Measurements from ENCODE around the gene NBPF8. TPM values are rescaled to one million over a fixed set of nuclear protein-coding genes. Genes with fewer than 3 reads are reported as not detected.
"Not testable (repeated sequence)": the region's sequence is repeated elsewhere in the genome, so short reads cannot be mapped to it uniquely, and the experiment has no call there.

NBPF8 gene
- total RNA-seq: 10 to 100 TPM in 5 of 8 experiments, 1 to 10 TPM in 3; 5.2 to 16.0 (median 11.0) TPM

GRCh38 chr1:120414911-120415480 is at the start of gene NBPF8:
NBPF8 (plus strand) TSS chr1:120415035; CDS start chr1:120436523, 21,488 bp downstream.
- WGBS, 10 experiments: no CpG with 5 or more reads among the region's 64 CpGs
- H3K27ac ChIP-seq; H3K4me1 ChIP-seq (replicated peaks in 1 of 2); in situ Hi-C loops (cut with MboI; ENCODE audit: low pct_unique_long_range_greater_than_20kb in 2 of 9, low sequenced_read_pairs in 9 of 9, unreplicated experiment in 9 of 9): not testable (repeated sequence)
- peak within 1 kb of the TSS; percentile 53 to 94 (median 76) for H3K4me3 ChIP-seq
- peak; percentile 95 to 99 (median 99) for ATAC-seq (replicated peaks in 6 of 8)

- H3K4me1 ChIP-seq (replicated peaks in 1 of 2); ATAC-seq (replicated peaks in 6 of 8); H3K27ac ChIP-seq; in situ Hi-C loops (cut with MboI; ENCODE audit: low pct_unique_long_range_greater_than_20kb in 2 of 9, low sequenced_read_pairs in 9 of 9, unreplicated experiment in 9 of 9); H3K4me3 ChIP-seq: not testable (repeated sequence)
- 80 to 93% methylated on average over 2 of the region's 6 CpGs; no CpG with 5 or more reads in 8 of the 10 experiments for WGBS, 10 experiments
These were observed 47.1 kb upstream of the NBPF8 start for GRCh38 chr1:120367709-120368108.

DNA sequence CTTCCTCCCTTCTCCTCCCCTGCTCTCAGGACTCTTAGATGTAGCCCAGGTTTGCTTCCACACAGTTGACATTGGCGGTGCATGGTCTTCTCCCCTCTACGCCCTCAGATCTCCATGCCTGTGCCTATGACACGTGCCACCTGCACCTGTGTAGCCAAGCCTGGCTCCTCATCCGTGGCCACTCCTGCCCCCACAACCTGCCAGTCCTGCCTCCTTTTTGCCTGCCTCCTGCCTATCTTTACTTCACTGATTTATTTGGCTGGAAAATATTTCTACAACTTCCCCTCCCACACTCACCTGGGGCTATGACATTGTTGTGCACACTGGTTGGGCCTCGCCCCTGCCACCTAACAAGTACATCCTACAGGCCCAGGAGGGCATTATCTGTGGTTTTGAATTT is 28.2 kb upstream of the NBPF8 start:
- 100% methylated on average over 2 of the region's 5 CpGs; no CpG with 5 or more reads in 9 of the 10 experiments for WGBS, 10 experiments
- H3K4me3 ChIP-seq; in situ Hi-C loops (cut with MboI; ENCODE audit: low pct_unique_long_range_greater_than_20kb in 2 of 9, low sequenced_read_pairs in 9 of 9, unreplicated experiment in 9 of 9); ATAC-seq (replicated peaks in 6 of 8); H3K4me1 ChIP-seq (replicated peaks in 1 of 2); H3K27ac ChIP-seq: not testable (repeated sequence)

GRCh38 chr1:120388597-120389126 is 26.2 kb upstream of the NBPF8 start:
- H3K4me3 ChIP-seq; in situ Hi-C loops (cut with MboI; ENCODE audit: low pct_unique_long_range_greater_than_20kb in 2 of 9, low sequenced_read_pairs in 9 of 9, unreplicated experiment in 9 of 9); H3K27ac ChIP-seq; ATAC-seq (replicated peaks in 6 of 8); H3K4me1 ChIP-seq (replicated peaks in 1 of 2): not testable (repeated sequence)
- whole genome bisulfite sequencing, 10 experiments: no CpG with 5 or more reads among the region's 29 CpGs

DNA sequence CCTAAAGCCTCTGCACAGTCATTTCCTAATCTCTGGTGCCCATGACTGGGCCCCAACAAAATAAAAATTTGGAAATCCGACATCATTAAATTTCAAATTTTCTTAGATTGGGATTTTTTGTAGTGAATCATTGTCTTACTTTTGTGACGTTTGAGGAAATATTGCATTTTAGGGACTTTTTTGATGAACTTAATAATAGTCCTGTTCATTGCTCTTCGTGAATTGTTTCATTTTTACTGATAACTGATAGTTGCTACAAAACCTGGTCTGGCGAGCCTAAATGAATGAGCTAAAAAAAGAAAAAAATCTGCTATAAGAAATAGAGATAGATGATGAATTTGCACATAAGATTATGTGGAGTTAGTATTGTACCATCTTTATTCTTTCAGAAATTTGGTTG is 23.5 kb upstream of the NBPF8 start:
- not testable (repeated sequence) for H3K4me3 ChIP-seq; ATAC-seq (replicated peaks in 6 of 8)

GRCh38 chr1:120393316-120394232 is 21.3 kb upstream of the NBPF8 start:
- no CpG with 5 or more reads among the region's 13 CpGs for WGBS, 10 experiments
- in situ Hi-C loops (cut with MboI; ENCODE audit: low pct_unique_long_range_greater_than_20kb in 2 of 9, low sequenced_read_pairs in 9 of 9, unreplicated experiment in 9 of 9); H3K4me3 ChIP-seq; H3K27ac ChIP-seq; H3K4me1 ChIP-seq (replicated peaks in 1 of 2): not testable (repeated sequence)
- peak in 7 of 8 experiments; percentile 21 to 72 (median 52) for ATAC-seq (replicated peaks in 6 of 8)

More for the DNA sequence above, 23.5 kb upstream of the NBPF8 start:
- WGBS, 10 experiments: 38 to 100% (median 80%) methylated on average over 1 to 3 of the region's 4 CpGs; no CpG with 5 or more reads in 3 of the 10 experiments
- H3K4me1 ChIP-seq (replicated peaks in 1 of 2); in situ Hi-C loops (cut with MboI; ENCODE audit: low pct_unique_long_range_greater_than_20kb in 2 of 9, low sequenced_read_pairs in 9 of 9, unreplicated experiment in 9 of 9); H3K27ac ChIP-seq: not testable (repeated sequence)

DNA sequence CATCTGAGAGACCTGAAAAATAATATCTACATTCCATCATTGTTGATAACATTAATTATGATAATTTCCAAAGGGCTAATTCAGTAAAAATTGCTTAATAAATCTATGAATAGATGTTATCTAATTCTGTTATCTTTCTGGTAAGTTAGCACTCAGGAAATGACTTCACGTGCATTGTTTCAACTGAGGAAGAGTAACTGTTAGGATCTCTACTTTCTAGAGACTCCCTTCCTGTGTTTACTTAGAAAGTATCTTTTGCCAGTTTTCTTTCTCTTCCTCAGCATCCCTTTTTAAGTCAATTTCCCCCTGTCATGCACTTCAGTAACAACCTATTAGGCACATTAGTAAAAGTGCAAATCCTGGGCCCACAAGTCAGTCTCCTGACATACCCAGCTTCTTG is 9.5 kb upstream of the NBPF8 start:
- H3K27ac ChIP-seq; H3K4me3 ChIP-seq; H3K4me1 ChIP-seq (replicated peaks in 1 of 2); ATAC-seq (replicated peaks in 6 of 8); in situ Hi-C loops (cut with MboI; ENCODE audit: low pct_unique_long_range_greater_than_20kb in 2 of 9, low sequenced_read_pairs in 9 of 9, unreplicated experiment in 9 of 9): not testable (repeated sequence)
- WGBS, 10 experiments: no CpG with 5 or more reads among the region's 1 CpG

GRCh38 chr1:120414451-120414850 is 384 bp upstream of the NBPF8 start:
- WGBS, 10 experiments: no CpG with 5 or more reads among the region's 16 CpGs
- H3K27ac ChIP-seq; ATAC-seq (replicated peaks in 6 of 8); in situ Hi-C loops (cut with MboI; ENCODE audit: low pct_unique_long_range_greater_than_20kb in 2 of 9, low sequenced_read_pairs in 9 of 9, unreplicated experiment in 9 of 9); H3K4me1 ChIP-seq (replicated peaks in 1 of 2): not testable (repeated sequence)
- H3K4me3 ChIP-seq: peak overlapping the region in 1 of 5 donors; percentile 16

- WGBS, 10 experiments: 2 to 5% methylated on average over 4 to 6 of the region's 23 CpGs; no CpG with 5 or more reads in 8 of the 10 experiments
- in situ Hi-C loops (cut with MboI; ENCODE audit: low pct_unique_long_range_greater_than_20kb in 2 of 9, low sequenced_read_pairs in 9 of 9, unreplicated experiment in 9 of 9); H3K4me1 ChIP-seq (replicated peaks in 1 of 2); H3K27ac ChIP-seq: not testable (repeated sequence)
- ATAC-seq (replicated peaks in 6 of 8): peak; percentile 18 to 58 (median 32)
- peak overlapping the region; percentile 53 to 94 (median 76) for H3K4me3 ChIP-seq
These were observed 692 bp downstream of the NBPF8 start for GRCh38 chr1:120415492-120415961.

DNA sequence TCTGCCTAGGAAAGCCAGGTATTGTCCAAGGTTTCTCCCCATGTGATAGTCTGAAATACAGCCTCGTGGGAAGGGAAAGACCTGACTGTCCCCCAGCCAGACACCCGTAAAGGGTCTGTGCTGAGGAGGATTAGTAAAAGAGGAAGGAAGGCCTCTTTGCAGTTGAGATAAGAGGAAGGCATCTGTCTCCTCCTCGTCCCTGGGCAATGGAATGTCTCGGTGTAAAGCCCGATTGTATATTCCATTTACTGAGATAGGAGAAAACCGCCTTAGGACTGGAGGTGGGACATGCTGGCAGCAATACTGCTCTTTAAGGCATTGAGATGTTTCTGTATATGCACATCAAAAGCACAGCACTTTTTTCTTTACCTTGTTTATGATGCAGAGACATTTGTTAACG is 10.2 kb downstream of the NBPF8 start:
- H3K27ac ChIP-seq; ATAC-seq (replicated peaks in 6 of 8); H3K4me3 ChIP-seq; in situ Hi-C loops (cut with MboI; ENCODE audit: low pct_unique_long_range_greater_than_20kb in 2 of 9, low sequenced_read_pairs in 9 of 9, unreplicated experiment in 9 of 9); H3K4me1 ChIP-seq (replicated peaks in 1 of 2): not testable (repeated sequence)
- WGBS, 10 experiments: 37 to 89% (median 50%) methylated on average over 1 to 4 of the region's 7 CpGs; no CpG with 5 or more reads in 7 of the 10 experiments

GRCh38 chr1:120431626-120432025 is 16.8 kb downstream of the NBPF8 start:
- ATAC-seq (replicated peaks in 6 of 8); H3K27ac ChIP-seq; H3K4me1 ChIP-seq (replicated peaks in 1 of 2); in situ Hi-C loops (cut with MboI; ENCODE audit: low pct_unique_long_range_greater_than_20kb in 2 of 9, low sequenced_read_pairs in 9 of 9, unreplicated experiment in 9 of 9); H3K4me3 ChIP-seq: not testable (repeated sequence)
- WGBS, 10 experiments: no CpG with 5 or more reads among the region's 3 CpGs

DNA sequence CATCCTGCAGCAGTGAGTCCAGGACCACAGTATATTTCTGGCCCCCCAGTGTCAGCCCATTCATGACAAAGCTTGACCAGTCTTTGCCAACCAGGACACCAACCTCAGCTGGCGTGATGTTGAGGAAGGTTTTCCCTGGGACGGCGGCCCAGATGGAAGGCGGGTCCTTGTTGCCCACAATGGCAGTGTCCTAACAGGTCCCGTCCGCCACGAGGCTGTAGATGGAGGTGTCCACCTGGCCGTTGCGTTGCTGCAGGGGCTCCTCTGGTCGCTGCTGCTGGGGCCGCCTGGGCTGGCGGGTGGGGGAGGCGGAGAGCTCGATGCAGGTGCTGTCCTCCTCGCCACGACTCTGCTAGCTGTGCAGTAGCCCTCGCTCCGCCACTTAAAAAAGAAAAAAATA is 19.0 kb downstream of the NBPF8 start:
- H3K4me3 ChIP-seq; in situ Hi-C loops (cut with MboI; ENCODE audit: low pct_unique_long_range_greater_than_20kb in 2 of 9, low sequenced_read_pairs in 9 of 9, unreplicated experiment in 9 of 9); H3K4me1 ChIP-seq (replicated peaks in 1 of 2); H3K27ac ChIP-seq; ATAC-seq (replicated peaks in 6 of 8): not testable (repeated sequence)
- no CpG with 5 or more reads among the region's 18 CpGs for WGBS, 10 experiments

GRCh38 chr1:120449124-120449523 is 34.3 kb downstream of the NBPF8 start:
- H3K27ac ChIP-seq; in situ Hi-C loops (cut with MboI; ENCODE audit: low pct_unique_long_range_greater_than_20kb in 2 of 9, low sequenced_read_pairs in 9 of 9, unreplicated experiment in 9 of 9); H3K4me1 ChIP-seq (replicated peaks in 1 of 2); H3K4me3 ChIP-seq; ATAC-seq (replicated peaks in 6 of 8): not testable (repeated sequence)
- no CpG with 5 or more reads among the region's 5 CpGs for WGBS, 10 experiments
